GM19328 (cell line): ENCODE results near the gene ITPA.
"Not testable (repeated sequence)": the region's sequence is repeated elsewhere in the genome, so short reads cannot be mapped to it uniquely, and the experiment has no call there.

Experiments used
- ATAC-seq: cut with Tn5 transposase; IDR thresholded peaks from one replicate; pipeline ENCODE4 v1.9.1; 2021; ENCODE audit warnings: mild to moderate bottlenecking, moderate library complexity; ENCODE audit not compliant: unreplicated experiment

The ITPA gene

DNA sequence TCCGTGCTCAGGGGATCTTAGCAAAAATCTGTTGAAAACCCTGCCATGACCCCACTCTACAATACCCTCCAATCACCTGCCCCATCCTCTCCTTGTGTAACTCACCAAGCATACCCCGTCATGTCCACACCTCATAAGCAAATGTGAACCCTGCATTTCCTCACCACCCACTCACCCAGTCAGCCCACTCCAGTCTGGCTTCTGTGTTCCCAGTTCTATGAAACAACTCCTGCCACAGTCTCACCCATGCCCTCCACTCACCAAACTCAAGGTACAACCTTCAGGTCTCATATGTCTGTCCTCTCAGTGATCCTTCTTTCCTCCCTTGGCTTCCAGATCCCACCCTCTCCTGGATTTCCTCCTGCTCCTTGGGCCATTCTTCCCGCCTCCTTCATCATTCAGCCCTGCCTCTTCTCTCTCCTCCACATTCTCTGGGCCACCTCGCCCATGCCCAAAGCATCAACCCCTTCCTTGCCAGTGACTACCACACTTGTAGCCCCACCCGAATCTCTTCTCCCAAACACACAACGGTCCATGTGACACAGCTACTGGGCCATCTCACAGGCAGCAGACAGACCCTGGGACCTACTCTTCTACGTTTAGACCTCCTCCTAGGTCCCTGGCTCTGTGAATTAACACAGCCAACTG, 13.6 kb upstream of the ITPA start:
- no peak for ATAC-seq

- no peak for ATAC-seq
These were observed 10.1 kb upstream of the ITPA start for GRCh38 chr20:3199206-3199605.

DNA sequence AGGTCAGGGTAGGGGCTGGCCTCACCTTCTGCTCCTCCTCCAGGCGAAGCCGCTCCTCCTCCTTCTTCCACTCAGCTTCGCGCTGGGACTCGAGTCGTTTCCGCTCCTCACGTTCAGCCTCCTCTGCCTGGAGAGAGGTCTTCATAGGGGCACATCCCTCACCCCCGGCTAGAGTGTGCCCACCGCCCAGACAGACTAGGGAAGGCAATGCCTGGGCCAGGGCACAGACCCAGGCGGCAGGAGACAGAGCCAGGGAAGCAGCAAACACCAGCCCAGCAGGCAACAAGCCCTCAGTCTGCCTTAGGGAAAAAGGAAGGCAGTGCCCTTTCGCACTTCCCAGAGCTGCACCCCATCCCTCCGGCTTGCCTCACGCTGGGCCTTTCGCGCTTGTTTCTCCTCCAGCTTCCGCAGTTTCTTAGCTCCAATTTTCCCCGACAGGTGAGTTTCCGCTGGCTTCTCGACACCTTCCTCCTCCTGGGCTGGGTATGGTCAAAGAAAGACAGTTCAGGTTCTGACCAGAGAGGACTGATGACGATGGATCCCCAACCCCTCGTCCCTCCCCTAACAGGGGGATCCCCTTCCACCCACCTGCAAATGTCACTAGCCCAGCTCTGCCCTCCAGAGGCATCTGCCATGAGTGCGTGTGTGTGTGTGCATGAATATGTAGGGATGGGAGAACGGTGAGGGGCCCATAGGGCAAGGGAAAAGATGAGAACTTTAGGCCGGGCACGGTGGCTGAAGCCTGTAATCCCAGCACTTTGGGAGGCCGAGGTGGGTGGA, 9.1 kb upstream of the ITPA start:
- ATAC-seq = no peak

DNA sequence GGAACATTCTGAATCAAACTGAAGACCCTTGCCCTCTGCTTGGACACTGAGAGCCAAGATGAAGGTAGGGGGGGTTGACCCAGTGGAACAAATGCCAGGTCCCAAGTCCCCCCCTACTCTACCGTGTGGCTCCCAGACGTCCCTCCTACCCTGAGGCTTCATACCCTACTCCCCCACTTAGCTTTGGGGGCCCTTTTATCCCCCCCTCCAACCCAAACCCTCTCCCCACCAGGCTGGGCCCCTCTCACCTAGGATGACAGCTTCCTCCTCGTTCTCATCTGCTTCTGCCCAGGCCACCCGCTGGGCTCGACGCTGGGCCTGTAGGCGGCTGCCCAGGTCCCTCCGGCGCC, 6.4 kb upstream of the ITPA start:
- ATAC-seq = no peak

GRCh38 chr20:3203315-3204123, 5.8 kb upstream of the ITPA start:
- ATAC-seq = peak; percentile 21

DNA sequence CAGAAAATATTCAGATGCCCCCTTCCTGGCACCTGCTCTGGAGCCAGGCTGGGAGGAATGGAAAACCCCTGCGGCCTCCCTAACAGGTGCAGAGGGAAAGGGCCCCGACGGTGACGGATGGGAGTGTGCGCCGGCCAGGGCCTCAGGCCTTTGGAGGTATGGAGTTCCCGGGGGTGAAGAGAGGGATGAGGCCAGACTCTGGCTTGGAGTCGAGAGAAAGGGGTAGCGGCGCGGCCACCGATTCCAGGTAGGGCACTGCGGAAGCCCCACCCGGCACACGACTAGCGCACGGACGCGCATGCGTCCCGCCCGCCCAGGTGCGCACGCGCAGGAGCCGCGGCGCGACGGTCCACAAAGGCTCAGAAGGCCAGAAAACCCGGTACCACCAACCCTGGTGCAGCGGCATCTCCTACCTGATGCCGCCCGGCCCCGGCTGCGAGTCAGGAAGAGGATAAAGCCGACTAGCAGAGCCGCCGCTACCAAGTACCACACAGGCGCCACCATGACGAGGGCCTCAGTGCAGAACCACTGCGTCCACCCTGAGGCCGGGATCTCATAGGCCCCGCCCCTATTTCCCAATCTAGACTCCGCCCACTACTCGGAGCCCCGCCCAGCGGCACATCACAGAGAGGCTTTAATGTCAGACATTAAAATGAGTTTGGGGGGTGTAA, 5.0 kb upstream of the ITPA start, which contains the start of gene DDRGK1:
Gene DDRGK1, minus strand, starts transcription at position 559 of the 671 bp plus-strand sequence. Its CDS starts 55 bp downstream, at position 504.
- peak; percentile 72 for ATAC-seq

DNA sequence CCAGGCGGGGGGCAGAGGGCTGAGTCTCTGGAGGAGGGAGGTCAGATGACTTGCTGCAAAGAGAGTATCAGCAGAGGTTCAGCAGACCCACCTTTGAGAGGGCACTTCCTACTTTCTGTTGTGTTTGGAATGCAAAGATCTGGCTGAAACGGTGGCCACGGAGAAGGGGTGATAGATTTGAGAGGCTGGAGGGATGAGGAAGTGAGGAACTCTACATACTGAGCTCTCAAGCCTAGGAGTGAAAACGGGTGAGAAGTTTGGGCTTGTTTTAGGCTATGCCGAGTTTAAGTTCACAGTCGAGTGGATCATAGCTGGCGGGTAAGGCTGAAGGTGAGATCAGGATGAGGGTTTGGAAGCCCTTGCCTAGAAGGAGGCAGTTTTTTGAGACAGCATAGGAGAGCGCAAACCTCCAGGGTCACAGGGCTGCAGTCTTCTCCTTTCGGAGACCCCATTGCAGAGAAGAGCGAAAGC, 477 bp upstream of the ITPA start:
- no peak for ATAC-seq

DNA sequence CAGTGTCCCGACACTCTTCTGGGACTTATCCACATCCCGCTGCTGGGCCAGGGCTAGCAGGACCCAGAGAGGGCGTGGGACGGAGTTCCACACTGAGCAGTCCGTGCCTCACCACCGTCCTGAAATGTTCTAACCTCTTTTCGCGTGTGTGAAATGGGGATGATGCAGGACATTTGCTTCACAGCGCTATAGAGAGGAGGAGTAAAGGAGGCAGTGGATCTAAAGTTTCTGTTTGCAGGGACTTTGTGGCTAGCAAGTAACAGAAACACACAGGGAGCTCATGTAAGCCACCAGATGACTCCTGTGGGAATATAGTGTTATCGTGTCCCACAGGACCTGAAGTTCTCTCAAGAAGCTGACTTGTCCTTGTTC, 634 bp downstream of the ITPA start:
- no peak for ATAC-seq

DNA sequence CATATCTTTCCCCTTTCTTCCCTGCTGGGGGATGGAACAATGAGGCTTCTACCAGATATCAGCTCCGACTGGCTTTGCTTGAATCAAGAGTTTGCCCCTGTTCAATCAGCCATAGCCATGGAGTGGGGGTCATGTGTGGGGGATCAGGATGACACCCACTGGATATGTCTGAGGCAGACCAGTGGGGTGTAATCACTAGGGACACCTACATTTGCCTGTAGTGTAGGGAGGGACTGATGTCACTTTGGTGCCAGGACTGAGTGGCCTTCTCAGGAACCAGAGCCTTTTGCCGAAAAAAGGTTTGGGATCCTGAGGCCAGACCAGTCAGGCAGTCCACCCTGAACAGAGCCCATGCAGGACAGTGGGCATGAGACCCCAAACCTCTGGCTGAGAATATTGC, 1.0 kb downstream of the ITPA start:
- ATAC-seq = no peak

DNA sequence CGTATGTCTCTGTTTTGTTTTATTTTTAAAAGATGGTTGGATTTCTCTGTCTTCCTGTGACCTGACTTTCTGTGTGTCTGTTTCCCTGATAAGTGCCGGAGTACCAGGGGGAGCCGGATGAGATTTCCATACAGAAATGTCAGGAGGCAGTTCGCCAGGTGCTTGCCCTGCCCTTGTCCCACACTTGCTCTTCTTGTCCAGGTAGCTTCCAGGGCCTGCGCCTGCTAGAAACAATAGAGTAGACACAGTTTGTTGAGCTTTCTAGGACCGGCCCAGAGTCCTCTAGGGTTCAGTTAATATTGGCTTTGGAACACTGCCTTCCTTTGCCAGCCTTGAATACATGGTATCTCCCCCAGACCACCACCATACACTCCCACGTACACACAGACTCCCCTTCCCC, 3.9 kb downstream of the ITPA start:
- ATAC-seq = no peak

DNA sequence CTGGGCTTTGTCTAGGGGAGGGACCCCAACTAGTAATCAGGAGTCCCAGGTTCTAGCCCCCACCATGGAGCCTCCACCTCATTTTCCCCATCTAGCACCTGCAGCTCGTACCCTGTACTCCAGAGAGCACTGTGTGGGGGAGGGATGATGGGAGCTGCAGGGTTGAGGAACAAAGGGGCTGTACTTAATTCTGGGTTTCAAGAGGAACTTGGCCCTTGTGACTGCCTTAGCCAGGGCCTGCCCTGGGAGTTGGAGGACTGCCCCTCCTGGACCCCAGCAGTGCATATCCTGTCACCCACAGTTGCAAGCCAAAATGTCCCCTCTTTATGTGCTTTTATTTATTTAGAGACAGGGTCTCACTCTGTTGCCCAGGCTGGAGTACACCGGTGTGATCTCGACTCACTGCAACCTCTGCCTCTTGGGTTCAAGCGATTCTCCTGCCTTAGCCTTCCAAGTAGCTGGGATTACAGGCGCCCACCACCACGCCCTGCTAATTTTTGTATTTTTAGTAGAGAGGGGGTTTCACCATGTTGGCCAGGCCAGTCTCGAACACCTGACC, 6.1 kb downstream of the ITPA start:
- not testable (repeated sequence) for ATAC-seq

DNA sequence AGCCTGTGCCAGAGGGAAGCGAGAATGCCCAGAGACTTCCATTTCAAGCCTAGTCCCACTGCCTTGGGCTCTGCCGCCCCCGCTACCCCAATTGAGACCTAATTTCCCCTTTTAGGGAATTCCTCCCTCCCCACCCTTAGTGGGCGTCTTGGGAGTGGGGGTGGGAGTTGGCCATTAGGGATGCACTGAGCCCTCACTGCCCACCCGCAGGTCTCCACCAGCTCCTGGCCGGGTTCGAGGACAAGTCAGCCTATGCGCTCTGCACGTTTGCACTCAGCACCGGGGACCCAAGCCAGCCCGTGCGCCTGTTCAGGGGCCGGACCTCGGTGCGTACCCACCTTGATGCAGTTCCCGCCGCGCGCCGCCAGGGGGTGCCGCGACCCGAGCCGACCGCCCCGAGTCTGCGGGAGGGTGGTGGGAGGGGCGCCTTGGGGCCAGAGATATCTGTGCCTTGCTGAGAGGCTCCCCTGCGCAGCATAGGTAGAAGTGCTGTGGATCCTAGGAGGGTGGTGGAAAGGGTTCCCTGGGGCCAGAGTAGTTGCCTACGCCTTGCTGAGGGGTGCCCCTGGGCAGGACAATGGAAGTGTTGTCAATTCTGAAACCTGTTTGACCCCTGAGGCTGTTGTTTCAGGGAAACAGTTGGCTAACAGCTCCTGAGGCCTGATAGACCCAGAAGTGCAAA, 9.2 kb downstream of the ITPA start:
- ATAC-seq = no peak

DNA sequence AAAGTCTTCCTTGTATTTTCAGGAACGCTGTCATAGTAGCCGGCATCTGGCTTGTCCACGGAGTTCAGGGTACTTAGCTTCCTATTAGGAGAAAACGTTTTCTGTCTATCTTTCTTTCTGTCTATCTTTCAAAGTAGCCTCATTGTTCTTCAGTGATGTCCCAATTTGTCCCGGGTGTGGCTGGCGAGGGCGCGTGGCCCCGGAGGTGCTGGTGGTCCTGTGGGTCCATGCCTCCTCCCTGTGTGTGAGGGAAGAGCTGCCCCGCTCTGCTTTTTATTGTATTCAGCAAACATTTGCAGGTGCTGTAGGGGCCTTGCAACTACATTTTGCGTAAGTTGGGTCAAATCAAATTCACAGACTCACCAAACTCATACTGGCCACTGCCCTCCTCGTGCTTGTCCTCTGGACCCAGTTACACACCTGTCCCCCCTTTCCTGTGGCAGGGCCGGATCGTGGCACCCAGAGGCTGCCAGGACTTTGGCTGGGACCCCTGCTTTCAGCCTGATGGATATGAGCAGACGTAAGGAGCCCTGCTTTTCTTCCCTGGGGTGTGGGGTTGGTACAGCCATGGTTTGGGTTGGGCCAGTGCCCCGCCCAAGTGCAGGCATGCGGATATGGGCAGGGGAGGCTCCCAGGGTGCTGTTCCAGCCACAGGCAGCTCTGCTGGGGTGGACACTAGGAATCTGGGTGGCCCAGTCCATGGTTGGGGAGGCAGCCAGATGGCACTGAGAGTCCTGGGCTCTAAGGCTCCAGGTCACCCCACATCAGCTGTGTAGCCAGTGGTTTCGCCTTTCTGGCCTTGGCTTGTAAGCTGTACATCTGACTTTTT, 12.3 kb downstream of the ITPA start:
- ATAC-seq = no peak

- ATAC-seq = no peak
These were observed 13.6 kb downstream of the ITPA start for GRCh38 chr20:3222635-3223600.

DNA sequence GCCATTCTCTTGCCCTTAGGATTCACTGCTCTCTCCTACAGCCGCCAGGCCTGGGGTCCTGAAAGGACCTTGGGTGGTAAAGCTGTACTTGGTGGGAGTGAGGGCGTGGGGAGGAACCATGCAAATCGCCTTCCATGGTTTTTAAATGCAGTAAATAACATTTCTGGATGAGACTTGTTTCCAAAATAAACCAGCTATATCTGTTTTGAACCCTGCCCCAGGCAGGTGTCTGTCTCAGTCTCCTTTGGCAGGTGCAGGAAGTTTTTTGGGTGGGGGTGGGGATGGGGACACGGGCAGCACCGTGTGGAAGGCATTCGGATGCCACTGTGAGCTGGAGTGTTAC, 14.3 kb downstream of the ITPA start:
- no peak for ATAC-seq

GRCh38 chr20:3223994-3224680, 14.8 kb downstream of the ITPA start:
- no peak for ATAC-seq

DNA sequence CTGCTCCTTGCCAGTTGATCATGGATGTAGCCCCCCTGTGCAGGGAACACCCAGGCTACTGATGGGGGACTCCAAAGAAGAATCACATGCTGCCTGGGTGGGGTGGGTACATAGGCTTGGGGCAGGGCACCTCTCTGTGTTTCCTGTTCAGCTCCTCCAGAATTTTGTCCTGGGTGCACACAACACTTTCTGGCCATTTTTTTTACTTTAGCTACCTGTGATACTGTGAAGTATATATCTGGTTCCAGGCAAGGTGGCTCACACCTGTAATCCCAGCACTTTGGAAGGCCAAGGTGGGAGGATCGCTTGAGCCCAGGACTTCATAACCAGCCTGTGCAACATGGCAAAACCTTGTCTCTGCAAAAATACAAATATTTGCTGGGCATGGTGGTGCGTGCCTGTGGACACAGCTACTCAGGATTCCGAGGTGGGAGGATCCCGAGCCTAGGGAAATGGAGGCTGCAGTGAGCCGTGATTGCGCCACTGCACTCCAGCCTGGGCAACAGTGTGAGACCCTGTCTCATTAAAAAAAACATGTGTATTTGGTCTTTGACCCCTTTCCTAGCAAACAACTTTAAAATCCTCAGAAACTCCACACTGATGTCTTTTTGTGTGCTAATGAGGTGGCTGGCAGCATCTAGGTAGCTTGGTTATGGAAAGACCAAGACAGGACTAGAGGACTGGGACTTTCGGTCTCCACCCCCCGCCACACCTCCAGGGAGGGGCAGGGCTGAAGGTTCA, 15.6 kb downstream of the ITPA start:
- no peak for ATAC-seq
